HuH-7.5 (cell line): ENCODE results near the gene WRNIP1.
"Not testable (repeated sequence)": the region's sequence is repeated elsewhere in the genome, so short reads cannot be mapped to it uniquely, and the experiment has no call there.

Experiments
- DNase-seq: peaks from one replicate; pipeline ENCODE4 v3.0.0; 2011; ENCODE audit warnings: low spot score

WRNIP1 gene

DNA sequence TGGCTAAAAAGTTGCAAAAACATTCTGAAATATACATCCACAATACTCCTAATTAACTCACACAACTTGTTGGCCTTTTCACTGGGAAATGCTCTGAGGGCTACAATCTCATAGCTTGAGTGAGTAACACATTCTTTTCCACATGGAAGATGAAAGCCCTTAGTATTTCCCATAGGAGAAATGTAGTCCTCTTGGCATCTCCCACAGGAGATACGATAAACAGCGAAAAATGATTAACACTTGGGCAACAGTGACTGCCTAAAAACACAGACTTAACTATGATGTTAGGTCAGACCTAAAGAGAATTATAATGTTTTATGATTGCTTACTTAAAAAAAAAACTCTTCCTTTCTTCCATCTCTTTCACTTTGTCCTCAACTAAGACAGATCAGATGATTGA, 23.4 kb upstream of the WRNIP1 start:
- no peak for DNase-seq

- no peak for DNase-seq
Observed at GRCh38 chr6:2743280-2744208, 21.6 kb upstream of the WRNIP1 start.

- no peak for DNase-seq
Observed at GRCh38 chr6:2744209-2744771, 20.9 kb upstream of the WRNIP1 start.

DNA sequence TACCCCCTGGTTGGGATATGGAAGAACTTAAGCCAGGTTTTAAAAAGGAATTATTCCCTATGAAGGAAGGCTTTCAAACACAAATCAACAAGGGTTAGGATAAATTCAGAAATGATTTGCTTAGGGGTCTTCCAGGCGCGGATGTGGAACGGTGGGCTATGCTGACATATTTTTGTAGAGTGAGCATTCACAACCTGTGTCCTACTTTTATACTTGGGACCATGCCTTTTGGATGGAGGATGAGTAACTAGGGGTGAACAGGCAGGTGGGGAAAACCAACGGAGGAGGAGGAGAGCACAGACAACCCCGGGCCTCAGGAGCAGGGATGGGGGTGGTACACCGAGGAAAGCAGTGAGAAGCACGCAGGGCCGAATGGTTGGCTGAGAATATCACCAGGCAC, 20.4 kb upstream of the WRNIP1 start:
- no peak for DNase-seq

DNA sequence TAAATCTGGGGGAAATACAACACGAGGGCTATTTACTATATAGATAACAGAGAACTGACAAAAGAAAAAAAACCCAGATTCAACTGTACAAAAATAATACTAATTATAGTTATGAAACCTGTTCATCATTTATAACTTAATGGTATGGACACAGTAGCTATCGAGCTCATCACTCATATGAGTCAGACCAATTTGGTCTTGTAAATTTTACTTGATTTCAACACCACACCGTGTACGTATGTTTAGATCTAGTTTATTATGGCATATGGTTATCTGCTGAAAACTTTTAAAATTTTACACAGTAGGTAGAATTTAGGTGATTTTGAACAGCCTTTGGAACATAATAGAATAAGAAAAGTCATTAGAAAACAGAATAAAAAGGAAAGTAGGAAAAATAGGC, 19.9 kb upstream of the WRNIP1 start:
- DNase-seq, result no peak

DNA sequence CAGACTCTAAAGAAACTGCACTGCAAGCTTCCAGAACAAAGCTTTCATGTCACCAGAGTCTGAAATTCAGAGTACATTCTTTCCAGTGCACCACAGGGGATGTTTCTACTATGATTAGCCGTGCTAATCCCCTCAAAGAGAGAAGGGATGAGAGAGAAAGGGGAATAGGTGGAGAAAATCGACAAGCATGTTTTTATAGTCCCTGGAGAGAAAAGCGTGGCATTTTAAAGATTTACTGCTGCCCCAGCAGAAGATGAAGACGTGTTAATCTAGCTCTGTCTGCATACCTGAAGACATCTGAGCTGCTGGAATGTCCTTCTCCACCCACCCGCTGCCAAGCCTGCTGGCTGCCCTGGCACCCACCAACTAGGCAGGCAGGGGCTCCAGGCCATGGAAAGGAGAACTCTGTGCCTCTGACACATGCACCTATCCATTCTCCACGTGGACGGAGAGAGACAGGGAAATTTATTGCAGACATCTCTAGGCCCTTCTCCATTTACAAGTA, 18.6 kb upstream of the WRNIP1 start:
- no peak for DNase-seq

GRCh38 chr6:2748183-2748582, 17.0 kb upstream of the WRNIP1 start:
- DNase-seq, result no peak

DNA sequence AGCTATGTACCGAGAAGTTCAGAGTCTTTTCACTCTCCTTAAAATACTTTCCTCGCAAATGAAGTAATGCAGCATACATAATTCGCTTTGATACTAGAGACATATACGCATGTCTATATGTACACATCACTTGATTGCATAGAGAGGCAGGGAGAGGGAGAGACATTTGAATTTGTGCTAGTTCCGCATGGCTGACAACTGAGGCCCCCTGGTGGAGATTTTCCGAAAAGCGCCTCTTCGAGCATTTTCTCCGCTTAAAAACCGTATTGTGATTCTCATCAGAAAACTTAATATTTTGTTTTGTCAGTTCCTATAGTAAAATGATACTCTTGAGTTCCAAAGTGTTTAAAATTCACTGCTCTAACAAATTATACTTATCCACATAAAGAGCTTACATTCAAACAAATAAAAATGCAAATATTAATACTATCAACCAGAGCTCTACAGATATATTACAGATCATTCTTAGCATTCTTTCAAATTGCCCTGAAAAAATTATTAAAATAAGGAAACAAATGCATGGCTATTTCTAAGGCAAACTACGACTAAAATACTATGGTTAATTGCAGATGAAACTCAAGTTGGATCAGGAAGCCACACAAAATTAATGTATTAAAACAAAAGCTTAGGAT, 15.1 kb upstream of the WRNIP1 start:
- DNase-seq, result peak; percentile 27

- DNase-seq, result no peak
Observed at GRCh38 chr6:2750832-2751231, 14.4 kb upstream of the WRNIP1 start, which contains the start of gene MYLK4. TSS of gene MYLK4 (minus strand) at chr6:2750922. CDS start at chr6:2749294, 1,628 bp downstream.

DNA sequence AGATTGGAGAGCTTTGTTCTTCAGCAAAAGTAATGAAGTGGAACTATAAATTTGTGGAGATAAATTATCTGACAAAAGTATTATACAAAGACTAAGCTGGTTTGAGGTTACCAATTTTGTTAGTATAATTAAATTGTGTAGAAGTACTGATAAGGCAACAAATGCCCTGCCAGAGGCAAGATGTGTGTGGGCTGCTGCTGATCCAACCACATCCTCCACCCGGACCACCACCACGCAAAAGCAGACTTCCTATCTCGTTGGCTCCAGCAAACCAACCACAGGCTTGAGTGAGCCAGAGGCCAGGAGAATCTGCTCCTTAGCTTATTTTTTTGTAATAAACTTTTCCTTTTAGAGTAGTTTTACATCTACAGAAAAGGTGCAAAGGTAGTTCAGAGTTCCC, 13.3 kb upstream of the WRNIP1 start:
- DNase-seq, result no peak

DNA sequence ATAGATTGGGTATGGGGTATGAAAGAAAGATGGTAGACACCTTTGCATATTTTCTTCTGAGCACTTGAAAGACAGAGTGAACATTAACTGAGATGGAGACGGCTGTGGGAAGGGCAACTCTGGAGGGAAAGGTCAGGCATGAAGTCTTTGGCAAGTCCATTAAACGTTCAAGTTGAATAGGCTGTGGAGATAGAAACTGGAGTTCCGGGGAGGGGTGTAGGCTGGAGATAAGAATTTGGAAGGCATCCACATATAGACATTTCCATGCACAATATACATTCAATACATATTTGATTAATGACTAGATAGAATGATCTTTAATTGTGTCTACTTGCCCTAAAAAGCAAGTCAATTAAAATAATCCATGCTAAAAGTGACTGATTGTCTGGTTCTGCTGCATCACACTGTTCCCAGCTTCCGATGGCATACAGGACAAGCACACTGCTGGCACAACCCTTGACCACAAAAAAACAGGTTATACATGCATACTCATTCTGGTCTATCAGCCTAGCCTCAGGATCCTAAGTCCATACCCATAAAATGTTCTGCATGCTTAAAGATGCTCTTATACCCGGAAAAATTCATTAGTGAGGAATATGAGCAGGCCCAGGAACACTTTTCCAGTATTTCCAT, 12.6 kb upstream of the WRNIP1 start:
- DNase-seq, result no peak

DNA sequence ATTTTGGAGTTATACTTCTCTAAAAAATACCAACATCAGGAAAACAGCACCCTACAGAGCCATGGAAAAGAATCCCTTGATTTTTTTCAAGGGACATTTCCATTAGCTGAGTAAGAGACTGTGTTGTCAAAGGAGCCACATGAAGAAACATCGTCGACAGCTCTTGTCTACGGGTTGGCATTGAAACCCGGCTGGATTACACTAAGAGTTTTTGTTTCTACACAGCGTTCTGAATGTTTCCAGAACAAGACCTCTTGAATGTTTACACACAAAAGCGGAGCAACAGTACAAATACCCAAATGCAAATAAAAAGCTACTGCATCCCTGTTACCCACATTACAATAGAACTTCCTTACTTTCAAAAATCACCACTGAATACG, 12.1 kb upstream of the WRNIP1 start:
- no peak for DNase-seq

- no peak for DNase-seq
Observed at GRCh38 chr6:2753743-2754142, 11.4 kb upstream of the WRNIP1 start.

- no peak for DNase-seq
Observed at GRCh38 chr6:2754393-2754792, 10.8 kb upstream of the WRNIP1 start.

GRCh38 chr6:2754911-2755310, 10.3 kb upstream of the WRNIP1 start:
- DNase-seq, result no peak

- no peak for DNase-seq
Observed at GRCh38 chr6:2755456-2755855, 9.7 kb upstream of the WRNIP1 start.

DNA sequence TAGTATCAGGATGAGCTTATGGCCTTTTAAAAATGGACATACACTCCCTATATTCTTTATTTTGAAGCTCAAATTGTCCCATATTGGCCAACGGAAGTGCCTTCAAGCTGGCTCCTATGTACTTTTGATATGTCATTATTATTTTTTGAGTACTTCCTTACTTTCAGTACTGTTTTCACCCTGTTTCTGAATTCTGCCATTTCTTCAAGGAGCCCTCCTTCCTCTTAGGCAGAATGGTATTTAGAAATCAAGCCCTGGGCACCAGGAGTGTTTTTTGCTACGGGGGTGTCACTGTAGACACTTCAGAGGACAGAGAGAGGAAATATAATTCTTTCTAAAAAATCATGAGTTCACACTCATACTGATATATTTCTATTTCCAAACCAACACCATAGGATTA, 9.0 kb upstream of the WRNIP1 start:
- DNase-seq, result no peak

- no peak for DNase-seq
Observed at GRCh38 chr6:2756687-2757224, 8.4 kb upstream of the WRNIP1 start.

GRCh38 chr6:2758980-2759379, 6.2 kb upstream of the WRNIP1 start:
- no peak for DNase-seq

GRCh38 chr6:2760882-2761842, 4.0 kb upstream of the WRNIP1 start:
- DNase-seq, result no peak

DNA sequence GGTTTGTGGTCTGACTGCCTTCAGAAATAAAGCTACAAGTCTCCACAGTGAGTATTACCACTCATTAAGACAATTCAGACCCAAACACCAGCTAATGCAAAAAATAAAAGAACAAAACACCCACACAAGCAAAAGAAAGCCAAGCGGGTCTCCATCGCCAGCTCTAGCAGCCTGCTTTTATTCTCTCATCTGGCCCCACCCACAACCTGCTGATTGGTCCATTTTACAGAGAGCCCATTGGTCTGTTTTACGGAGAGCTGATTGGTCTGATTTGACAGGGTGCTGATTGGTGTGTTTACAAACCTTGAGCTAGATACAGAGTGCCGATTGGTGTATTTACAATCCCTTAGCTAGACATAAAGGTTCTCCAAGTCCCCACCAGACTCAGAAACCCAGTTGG, 2.3 kb upstream of the WRNIP1 start:
- not testable (repeated sequence) for DNase-seq
